ENCODE data around the gene CEND1.

The CEND1 gene

GRCh38 chr11:788953-789940, 643 bp downstream of the CEND1 start:
- no peak overlapping the region for H3K27ac Mint-ChIP-seq
- CTCF ChIA-PET: interaction anchor here (1.0 kb wide), 1 partner anchor 11 kb away, joined by 4 read pairs; no protein-coding TSS in a partner anchor
- DNase-seq: no peak
- H3K27me3 Mint-ChIP-seq: peaks cover 7% of the 10 kb centered on the region
- peaks cover 6% of the 10 kb centered on the region for H3K4me1 Mint-ChIP-seq
- H3K36me3 Mint-ChIP-seq: peaks cover 12% of the 10 kb centered on the region
- H3K4me3 Mint-ChIP-seq: no peak overlapping the region
- H3K9me3 Mint-ChIP-seq: no peaks in the 10 kb centered on the region

GRCh38 chr11:788009-788640, 1.8 kb downstream of the CEND1 start:
- peaks cover 6% of the 10 kb centered on the region for H3K4me1 Mint-ChIP-seq
- CTCF ChIA-PET: no interaction called here
- peaks cover 7% of the 10 kb centered on the region for H3K27me3 Mint-ChIP-seq
- DNase-seq: no peak
- peaks cover 12% of the 10 kb centered on the region for H3K36me3 Mint-ChIP-seq
- H3K4me3 Mint-ChIP-seq: no peak overlapping the region
- no peaks in the 10 kb centered on the region for H3K9me3 Mint-ChIP-seq
- no peak overlapping the region for H3K27ac Mint-ChIP-seq

- H3K9me3 Mint-ChIP-seq: no peaks in the 10 kb centered on the region
- H3K36me3 Mint-ChIP-seq: peaks cover 12% of the 10 kb centered on the region
- H3K27ac Mint-ChIP-seq: no peak overlapping the region
- H3K4me3 Mint-ChIP-seq: no peak overlapping the region
- DNase-seq: no peak
- peaks cover 7% of the 10 kb centered on the region for H3K27me3 Mint-ChIP-seq
- CTCF ChIA-PET: no interaction called here
- peaks cover 6% of the 10 kb centered on the region for H3K4me1 Mint-ChIP-seq
Measured at GRCh38 chr11:787084-787675, 2.7 kb downstream of the CEND1 start.

DNA sequence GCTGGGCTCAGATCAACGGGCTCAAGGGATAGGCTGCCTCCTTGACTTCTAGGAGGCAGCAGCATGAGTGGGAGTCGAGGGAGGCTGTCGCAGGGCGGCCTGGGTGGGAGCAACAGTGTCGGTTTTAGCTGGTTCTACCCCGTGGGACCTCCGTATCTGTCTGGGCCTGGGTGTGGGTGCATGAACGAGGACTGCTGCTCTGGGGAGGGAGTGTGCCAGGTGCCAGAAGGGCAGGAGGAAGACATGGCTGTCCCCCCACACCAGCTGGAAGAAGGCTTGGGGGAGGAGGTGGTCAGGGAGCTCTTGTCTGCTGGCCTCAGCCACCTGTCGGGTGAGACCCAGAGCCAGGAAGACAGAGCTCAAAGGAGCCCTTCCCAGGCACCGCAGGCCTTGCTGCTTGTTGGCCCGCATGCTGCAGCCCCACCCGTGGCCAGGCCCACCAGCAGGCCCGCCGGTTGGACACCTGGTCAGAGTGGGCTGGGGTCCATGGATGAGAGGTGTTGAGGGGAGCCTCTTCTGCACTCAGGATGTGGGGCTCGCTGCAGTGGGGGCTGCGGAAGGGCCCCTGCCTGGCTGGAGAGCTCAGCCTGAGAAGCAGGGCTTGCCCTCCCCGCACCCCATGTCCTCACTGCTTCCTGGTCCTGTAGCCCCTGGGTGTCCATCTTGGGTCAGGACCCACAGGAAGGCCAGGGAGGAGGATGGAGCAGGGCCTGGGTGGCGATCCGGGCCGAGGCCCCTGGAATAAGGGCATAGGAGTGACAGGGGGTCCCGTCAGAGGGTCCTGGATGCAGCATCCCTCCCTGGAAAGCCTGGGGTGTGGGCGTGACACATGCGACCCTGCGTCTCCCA, 3.4 kb downstream of the CEND1 start:
- no peaks in the 10 kb centered on the region for H3K9me3 Mint-ChIP-seq
- H3K4me1 Mint-ChIP-seq: peaks cover 6% of the 10 kb centered on the region
- H3K27ac Mint-ChIP-seq: no peak overlapping the region
- DNase-seq: no peak
- H3K27me3 Mint-ChIP-seq: peaks cover 7% of the 10 kb centered on the region
- peaks cover 12% of the 10 kb centered on the region for H3K36me3 Mint-ChIP-seq
- no peak overlapping the region for H3K4me3 Mint-ChIP-seq
- CTCF ChIA-PET: no interaction called here

DNA sequence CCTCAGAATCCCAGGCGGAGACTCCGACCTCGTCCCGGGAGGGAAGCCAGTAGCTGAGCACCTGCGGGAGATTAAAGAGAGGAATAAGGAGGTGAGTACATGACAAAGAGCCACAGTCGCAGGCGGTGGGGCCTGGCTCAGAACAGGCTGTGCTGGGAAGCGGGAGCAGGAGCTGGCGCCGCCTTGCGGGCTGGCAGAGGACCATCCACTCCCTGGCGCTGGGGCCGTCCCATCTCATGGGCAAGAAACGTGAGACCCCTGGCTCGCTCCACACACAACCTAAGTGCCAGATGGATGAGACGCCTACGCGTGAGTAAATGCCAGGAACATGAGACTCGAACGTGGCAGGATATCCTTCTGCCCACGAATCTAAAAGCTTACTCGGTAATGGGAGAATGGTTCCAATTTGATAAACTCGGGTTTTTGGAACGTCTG, 6.3 kb downstream of the CEND1 start:
- no peak overlapping the region for H3K4me3 Mint-ChIP-seq
- H3K36me3 Mint-ChIP-seq: peaks cover 14% of the 10 kb centered on the region
- no peak for DNase-seq
- H3K4me1 Mint-ChIP-seq: peaks cover 21% of the 10 kb centered on the region
- CTCF ChIA-PET: no interaction called here
- H3K27ac Mint-ChIP-seq: no peak overlapping the region
- H3K9me3 Mint-ChIP-seq: no peaks in the 10 kb centered on the region
- H3K27me3 Mint-ChIP-seq: no peaks in the 10 kb centered on the region

GRCh38 chr11:782264-783174, 7.4 kb downstream of the CEND1 start:
- H3K36me3 Mint-ChIP-seq: peaks cover 14% of the 10 kb centered on the region
- CTCF ChIA-PET: no interaction called here

GRCh38 chr11:779955-780532, 9.8 kb downstream of the CEND1 start:
- Mint-ChIP-seq H3K9me3 (no peaks in the 10 kb centered on the region), H3K4me1 (peaks cover 36% of the 10 kb centered on the region), H3K4me3 (peak overlapping the region; percentile 18), H3K36me3 (peaks cover 14% of the 10 kb centered on the region), H3K27ac (no peak overlapping the region), H3K27me3 (no peaks in the 10 kb centered on the region)
- CTCF ChIA-PET: no interaction called here
- no peak for DNase-seq

More at GRCh38 chr11:782264-783174, 7.4 kb downstream of the CEND1 start:
- no peak for DNase-seq
- Mint-ChIP-seq H3K9me3 (no peaks in the 10 kb centered on the region), H3K4me1 (peaks cover 21% of the 10 kb centered on the region), H3K4me3 (no peak overlapping the region), H3K27ac (no peak overlapping the region), H3K27me3 (no peaks in the 10 kb centered on the region)

DNA sequence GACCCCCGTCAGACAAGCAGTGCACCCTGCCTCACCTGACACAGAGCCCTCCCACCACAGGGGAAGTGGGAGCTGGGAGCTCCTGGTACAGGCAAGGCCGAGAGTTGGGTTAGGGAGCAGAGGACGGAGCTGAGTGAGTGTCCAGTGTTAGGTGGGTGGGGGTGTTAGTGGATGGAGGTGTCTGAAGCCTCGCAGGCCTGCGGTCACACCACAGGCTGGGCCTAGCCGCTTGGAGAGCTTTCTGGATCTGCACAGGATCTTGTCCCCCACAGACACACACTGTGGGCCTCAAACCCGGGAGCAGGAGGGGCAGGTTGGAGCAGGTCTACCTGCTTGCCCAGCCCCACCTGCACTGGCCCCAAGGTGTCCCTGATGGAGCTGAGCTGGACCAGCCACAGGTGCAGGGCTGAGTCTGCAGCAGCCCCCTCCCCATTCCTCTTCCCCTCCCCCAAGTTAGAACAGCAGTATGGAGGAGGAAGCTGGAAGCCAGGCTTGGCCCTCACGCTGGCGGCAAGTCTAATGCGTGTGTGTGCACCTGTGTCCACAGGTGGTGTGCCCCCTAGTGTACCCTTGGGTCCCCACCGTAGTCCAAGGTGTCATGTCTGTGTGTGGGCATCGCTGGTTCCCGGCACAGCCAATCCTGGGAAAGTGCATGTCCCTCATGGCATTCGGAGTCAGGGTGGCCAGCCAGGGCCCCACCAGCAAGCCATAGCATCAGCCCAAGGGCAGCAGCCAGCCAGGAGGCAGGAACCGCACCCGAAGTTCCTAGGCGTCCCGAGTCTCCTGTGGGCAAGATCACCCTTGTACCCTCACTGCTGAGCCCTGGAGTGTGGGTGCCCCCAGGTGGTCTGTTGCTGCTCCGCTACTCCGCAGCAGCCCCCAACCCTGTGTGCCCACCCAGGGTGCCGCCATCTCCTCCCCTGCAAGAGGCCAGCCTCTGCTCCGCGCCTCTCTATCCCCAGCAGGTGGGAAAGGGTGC, 10.6 kb downstream of the CEND1 start:
- no peak for DNase-seq
- Mint-ChIP-seq H3K4me3 (peak overlapping the region; percentile 52), H3K4me1 (peaks cover 37% of the 10 kb centered on the region), H3K36me3 (peaks cover 12% of the 10 kb centered on the region), H3K27me3 (no peaks in the 10 kb centered on the region), H3K9me3 (no peaks in the 10 kb centered on the region), H3K27ac (peak overlapping the region; percentile 69)
- CTCF ChIA-PET: no interaction called here

DNA sequence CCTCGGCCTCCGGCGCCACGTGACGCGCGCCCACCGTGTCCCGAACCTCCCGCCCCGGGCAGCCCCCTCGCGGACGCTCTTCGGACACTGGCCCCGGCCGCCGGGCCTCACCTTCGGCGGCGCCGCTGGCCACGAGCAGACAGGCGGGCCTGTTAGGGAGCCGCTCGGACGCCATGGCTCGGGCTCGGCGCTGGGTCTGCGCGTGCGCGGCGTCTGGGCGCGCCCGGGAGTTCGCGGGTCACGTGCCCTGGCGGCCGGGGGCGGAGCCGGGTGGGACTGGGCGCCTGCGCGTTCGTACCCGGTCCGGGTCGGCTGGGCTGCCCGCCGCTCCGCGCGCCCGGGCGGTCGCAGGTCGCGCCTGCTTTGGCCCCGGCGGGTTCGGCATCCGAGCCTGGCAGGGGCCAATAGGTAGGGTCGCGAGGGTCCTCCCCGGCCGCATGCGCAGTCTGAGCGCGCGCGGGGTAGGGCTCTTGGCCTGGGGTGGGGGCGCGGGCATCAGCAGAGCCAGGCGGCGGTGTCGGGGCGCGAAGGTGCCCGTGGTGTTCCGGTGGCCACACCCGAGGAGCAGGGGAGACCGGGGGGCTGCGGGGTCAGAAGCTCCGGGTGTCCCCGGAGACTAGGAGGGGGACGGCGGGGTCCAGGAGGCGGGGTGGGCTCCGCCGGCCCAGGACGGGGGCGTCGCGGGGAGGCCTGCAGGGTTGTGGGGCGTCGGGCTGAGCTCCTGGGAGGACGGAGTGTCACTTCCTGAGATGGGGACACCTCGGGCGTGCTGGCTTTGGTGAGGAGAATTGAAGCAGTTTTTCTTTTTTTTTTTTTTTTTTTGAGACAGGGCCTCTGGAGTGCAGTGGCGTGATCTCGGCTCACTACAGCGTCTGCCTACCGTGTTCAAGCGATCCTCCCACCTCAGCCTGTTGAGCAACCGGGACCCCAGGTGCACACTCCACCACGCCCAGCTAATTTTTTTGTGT, 12.3 kb downstream of the CEND1 start, which contains the start of gene GATD1:
Gene GATD1, minus strand, starts transcription at position 200 of the 968 bp plus-strand sequence. Its CDS starts 25 bp downstream, at position 175.
- Mint-ChIP-seq H3K36me3 (peaks cover 6% of the 10 kb centered on the region), H3K27me3 (no peaks in the 10 kb centered on the region), H3K4me3 (peak within 1 kb of the TSS; percentile 84), H3K4me1 (peaks cover 37% of the 10 kb centered on the region), H3K9me3 (no peaks in the 10 kb centered on the region), H3K27ac (peak within 1 kb of the TSS; percentile 87)
- CTCF ChIA-PET: interaction anchor here (0.7 to 0.9 kb wide), 2 partner anchors 12 to 16 kb away, joined by 3 to 4 read pairs; partner anchors contain the start of gene CEND1
- DNase-seq: peak; percentile 95

DNA sequence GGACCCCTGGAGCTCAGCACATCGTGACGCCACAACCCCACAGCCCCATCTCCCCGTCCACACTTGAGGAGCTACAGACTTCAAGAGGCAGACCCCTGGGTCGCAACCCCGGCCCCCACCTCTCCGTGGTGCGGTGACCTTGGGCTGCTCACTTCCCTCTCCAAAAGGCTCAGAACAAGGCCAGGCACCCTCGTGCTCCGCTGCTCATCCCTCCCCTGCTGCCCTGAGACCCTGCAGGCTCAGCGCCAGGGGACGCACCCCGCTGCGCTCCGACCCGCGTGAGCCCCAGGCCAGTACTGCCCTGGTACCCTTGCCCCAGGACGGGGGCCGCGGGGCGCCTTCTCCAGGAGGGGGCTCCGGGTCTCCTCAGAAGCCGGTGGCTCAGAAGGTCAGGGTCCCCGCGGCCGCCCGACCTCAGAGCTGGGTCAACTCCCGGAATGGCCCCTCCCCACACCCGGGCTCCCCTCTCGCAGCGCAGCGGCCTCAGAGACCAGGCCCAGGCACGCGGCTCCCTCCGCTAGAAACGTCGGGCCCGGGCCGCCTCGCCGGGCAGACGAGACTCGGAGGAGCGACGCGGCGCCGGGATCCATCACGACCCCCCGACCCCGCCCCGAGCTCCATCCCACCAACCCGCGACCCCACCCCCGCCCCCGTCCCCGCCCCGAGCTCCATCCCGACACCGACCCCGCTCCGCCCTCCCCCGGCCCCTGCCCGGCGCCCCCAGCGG, 13.2 kb downstream of the CEND1 start:
- H3K36me3 Mint-ChIP-seq: peaks cover 6% of the 10 kb centered on the region
- peak overlapping the region; percentile 79 for H3K4me3 Mint-ChIP-seq
- no peaks in the 10 kb centered on the region for H3K27me3 Mint-ChIP-seq
- peak overlapping the region; percentile 80 for H3K27ac Mint-ChIP-seq
- peak; percentile 43 for DNase-seq
- CTCF ChIA-PET: interaction anchor here (1.7 kb wide), 1 partner anchor 11 kb away, joined by 6 read pairs; no protein-coding TSS in a partner anchor
- peaks cover 37% of the 10 kb centered on the region for H3K4me1 Mint-ChIP-seq
- H3K9me3 Mint-ChIP-seq: no peaks in the 10 kb centered on the region

Measured in activated naive CD4-positive, alpha-beta T cell treated with anti-CD3 and anti-CD28 coated beads, Interleukin-2, amount 10 ng/mL, durations not matched to agents 7 days and 5 days (primary cell).